ENCODE measurements around the gene BTBD9. TPM values are rescaled to one million over a fixed set of nuclear protein-coding genes. Genes with fewer than 3 reads are reported as not detected.

The BTBD9 gene
- total and polyA plus RNA-seq, 9 of the 15 experiments (the other 6 are each of a cell fraction or from before 2014, with no cell fraction given), result 0.08 to 1.6 (median 0.58) TPM

DNA sequence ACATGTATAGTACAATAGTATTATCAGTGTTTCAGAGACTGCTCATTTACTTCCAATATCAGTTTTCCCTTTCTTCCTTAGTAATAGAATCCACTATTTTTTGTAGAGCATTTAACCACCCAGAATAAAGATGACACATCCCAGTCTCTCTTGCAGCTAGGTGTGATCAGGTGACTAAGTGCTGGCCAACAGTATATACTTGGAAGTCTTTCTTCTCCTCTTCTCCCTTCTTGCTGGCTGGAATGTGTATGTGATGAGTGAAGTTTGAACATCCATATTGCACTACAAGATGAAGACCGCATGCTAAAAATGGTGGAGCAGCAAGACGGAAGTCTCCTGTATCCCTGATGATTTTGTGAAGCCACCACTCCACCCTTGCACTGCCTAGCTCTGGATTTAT lies 14.5 kb upstream of the BTBD9 start:
- TF ChIP-seq, protein P1, sequence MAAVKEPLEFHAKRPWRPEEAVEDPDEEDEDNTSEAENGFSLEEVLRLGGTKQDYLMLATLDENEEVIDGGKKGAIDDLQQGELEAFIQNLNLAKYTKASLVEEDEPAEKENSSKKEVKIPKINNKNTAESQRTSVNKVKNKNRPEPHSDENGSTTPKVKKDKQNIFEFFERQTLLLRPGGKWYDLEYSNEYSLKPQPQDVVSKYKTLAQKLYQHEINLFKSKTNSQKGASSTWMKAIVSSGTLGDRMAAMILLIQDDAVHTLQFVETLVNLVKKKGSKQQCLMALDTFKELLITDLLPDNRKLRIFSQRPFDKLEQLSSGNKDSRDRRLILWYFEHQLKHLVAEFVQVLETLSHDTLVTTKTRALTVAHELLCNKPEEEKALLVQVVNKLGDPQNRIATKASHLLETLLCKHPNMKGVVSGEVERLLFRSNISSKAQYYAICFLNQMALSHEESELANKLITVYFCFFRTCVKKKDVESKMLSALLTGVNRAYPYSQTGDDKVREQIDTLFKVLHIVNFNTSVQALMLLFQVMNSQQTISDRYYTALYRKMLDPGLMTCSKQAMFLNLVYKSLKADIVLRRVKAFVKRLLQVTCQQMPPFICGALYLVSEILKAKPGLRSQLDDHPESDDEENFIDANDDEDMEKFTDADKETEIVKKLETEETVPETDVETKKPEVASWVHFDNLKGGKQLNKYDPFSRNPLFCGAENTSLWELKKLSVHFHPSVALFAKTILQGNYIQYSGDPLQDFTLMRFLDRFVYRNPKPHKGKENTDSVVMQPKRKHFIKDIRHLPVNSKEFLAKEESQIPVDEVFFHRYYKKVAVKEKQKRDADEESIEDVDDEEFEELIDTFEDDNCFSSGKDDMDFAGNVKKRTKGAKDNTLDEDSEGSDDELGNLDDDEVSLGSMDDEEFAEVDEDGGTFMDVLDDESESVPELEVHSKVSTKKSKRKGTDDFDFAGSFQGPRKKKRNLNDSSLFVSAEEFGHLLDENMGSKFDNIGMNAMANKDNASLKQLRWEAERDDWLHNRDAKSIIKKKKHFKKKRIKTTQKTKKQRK (IDR thresholded peaks at IDR 0.05; ENCODE audit: borderline replicate concordance, low read depth, low read length), result no peak
- Histone ChIP-seq H4K20me1 (replicated peaks; ENCODE audit: control insufficient read depth, insufficient read depth, low read length) (no peaks in the 10 kb centered on the region), H3K79me2 (ENCODE audit: control insufficient read depth, insufficient read depth, low read length) (no peaks in the 10 kb centered on the region), H3K9me1 (ENCODE audit: control insufficient read depth, insufficient read depth, low read length) (no peaks in the 10 kb centered on the region), H3K9me3 (replicated peaks; ENCODE audit: control insufficient read depth, insufficient read depth, low read depth, low read length) (no peaks in the 10 kb centered on the region; the same call in 1 of the 2 replicates), H3K27me3 (ENCODE audit: control insufficient read depth in 2 of 2, insufficient read depth in 2 of 2, low read length in 2 of 2) (peaks cover 17 to 23% of the 10 kb centered on the region in 2 experiments), H3K4me3 (no peak overlapping the region), H3K4me2 (ENCODE audit: insufficient read depth, low read length) (no peak overlapping the region), H3K27ac (ENCODE audit: extremely low read depth, low read depth, low read length) (no peak overlapping the region), H3K9ac (ENCODE audit: insufficient read depth in 1 of 2, low read depth in 2 of 2, low read length in 2 of 2) (no peak overlapping the region), H3K36me3 (ENCODE audit: control insufficient read depth, insufficient read depth, low read length) (no peaks in the 10 kb centered on the region), H3K4me1 (replicated peaks in 1 of 2; ENCODE audit: control insufficient read depth in 2 of 2, insufficient read depth in 2 of 2, low read length in 2 of 2) (no peaks in the 10 kb centered on the region), H2AFZ (ENCODE audit: low read depth, low read length) (no peak overlapping the region)
- FAIRE-seq, result no peak
- ATAC-seq, result no peak
- WGBS (ENCODE audit: insufficient coverage, low coverage, missing lambda C conversion rate), result 0% methylated on average over 2 of the region's 2 CpGs
- no TSS peak for BruUV-seq (replicated peaks)
- ChIA-PET CTCF (ENCODE audit: low intra/inter-chr PET ratio) (no interaction called here), POLR2A (no interaction called here)
- intact Hi-C loops (cut with micrococcal nuclease) (no loop called here), in situ Hi-C loops (cut with MboI) (no loop called here)
- DNase-seq (ENCODE audit: extremely low read depth in 1 of 4, low spot score in 3 of 4), result no peak
